Endothelial cell of umbilical vein (primary cell): ENCODE data around the gene MED15. TPM values are rescaled to one million over a fixed set of nuclear protein-coding genes. Genes with fewer than 3 reads are reported as not detected.

Source experiments
- BruUV-seq: library from RNA; stranded (reverse); fragments of 400-500 nt; replicated peaks from 2 replicates; lab custom pipeline; 2021; lab: Mats Ljungman, UMichigan
- CTCF ChIA-PET: fragments of 300-600, 350-600 bp; sonication (Branson Sonifier 250); formaldehyde crosslinking; loops from one replicate; lab custom pipeline; 2021; ENCODE audit warnings: antibody characterized with exemption, inconsistent platforms; lab: Charles Lee
- POLR2A ChIA-PET: fragments of 300-600, 350-600 bp; sonication (Branson Sonifier 250); formaldehyde crosslinking; loops from one replicate; lab custom pipeline; 2021; ENCODE audit warnings: antibody characterized with exemption, inconsistent platforms; lab: Charles Lee
- DNase-seq: peaks from one replicate; pipeline ENCODE4 v3.0.0-alpha.2; 2011; ENCODE audit warnings: low read depth, low spot score
- FAIRE-seq: peaks from 2 replicates; lab custom pipeline; 2011; peaks lifted over from hg19 to GRCh38; lab: Jason Lieb, UNC
- H2AFZ ChIP-seq: 2 replicates; pipeline ENCODE4 v1.6.0; 2012; ENCODE audit warnings: low read depth, low read length, control low read depth, inconsistent platforms
- H3K27ac ChIP-seq: 2 replicates; pipeline ENCODE4 v1.5.1; 2011; ENCODE audit warnings: low read depth, mild to moderate bottlenecking, control low read depth, low read length, moderate library complexity; ENCODE audit not compliant: insufficient read depth
- H3K27me3 ChIP-seq, 2 experiments: 2 replicates each; pipeline versions ENCODE4 v1.6.0 to v1.6.1; 2011; ENCODE audit warnings: low read length in 2 of 2, mixed read lengths in 1 of 2; ENCODE audit not compliant: control insufficient read depth in 2 of 2, insufficient read depth in 2 of 2
- H3K36me3 ChIP-seq, 2 experiments: 2 replicates in 1 of 2; 3 replicates in 1 of 2; pipeline ENCODE4 v1.5.1; 2011; ENCODE audit warnings: low read length in 2 of 2, mild to moderate bottlenecking in 1 of 2, moderate library complexity in 1 of 2; ENCODE audit not compliant: control insufficient read depth in 2 of 2, insufficient read depth in 2 of 2; ENCODE audit errors: extremely low read depth in 1 of 2
- H3K4me1 ChIP-seq: 3 replicates; pipeline ENCODE4 v1.5.1; 2011; ENCODE audit warnings: mild to moderate bottlenecking, low read length; ENCODE audit not compliant: control insufficient read depth, insufficient read depth; ENCODE audit errors: extremely low read depth
- H3K4me2 ChIP-seq: 2 replicates; pipeline ENCODE4 v1.6.1; 2011; ENCODE audit warnings: low read length, control low read depth, mixed read lengths; ENCODE audit not compliant: insufficient read depth
- H3K4me3 ChIP-seq, 3 experiments: fragments of 200-600 bp in 1 of 3; sonication (generic), shearing (Covaris generic) in 1 of 3; replicated peaks in 1 of 3; 2 replicates each; pipeline ENCODE4 v1.5.1; 2011 to 2016; ENCODE audit warnings: control low read depth in 3 of 3, low read length in 3 of 3, mild to moderate bottlenecking in 2 of 3, inconsistent platforms in 1 of 3, low read depth in 1 of 3, moderate library complexity in 1 of 3; ENCODE audit not compliant: insufficient read depth in 1 of 3
- H3K79me2 ChIP-seq: 2 replicates; pipeline ENCODE4 v1.6.0; 2012; ENCODE audit warnings: low read length, inconsistent platforms; ENCODE audit not compliant: control insufficient read depth, insufficient read depth
- H3K9ac ChIP-seq: replicated peaks from 2 replicates; pipeline ENCODE3; 2011; ENCODE audit warnings: low read length, control low read depth; ENCODE audit not compliant: insufficient read depth; ENCODE audit errors: extremely low read depth
- H3K9me1 ChIP-seq: replicated peaks from 3 replicates; pipeline ENCODE4 v1.6.0; 2011; ENCODE audit warnings: mild to moderate bottlenecking, low read length; ENCODE audit not compliant: control insufficient read depth, insufficient read depth; ENCODE audit errors: extremely low read depth
- H3K9me3 ChIP-seq: replicated peaks from 2 replicates; pipeline ENCODE4 v1.5.1; 2012; ENCODE audit warnings: low read length, inconsistent platforms; ENCODE audit not compliant: control insufficient read depth, insufficient read depth
- H4K20me1 ChIP-seq: replicated peaks from 2 replicates; pipeline ENCODE3; 2011; ENCODE audit warnings: mild to moderate bottlenecking, low read length; ENCODE audit not compliant: control insufficient read depth, insufficient read depth; ENCODE audit errors: extremely low read depth
- CTCF ChIP-seq, 2 donors: IDR thresholded peaks; 1 replicate in 1 of 2; 2 replicates in 1 of 2; pipeline ENCODE4 v1.5.1; 2011; ENCODE audit warnings: low read length in 2 of 2, mild to moderate bottlenecking in 2 of 2, moderate library complexity in 2 of 2, control low read depth in 1 of 2, inconsistent platforms in 1 of 2, low read depth in 1 of 2; ENCODE audit not compliant: insufficient read depth in 1 of 2; ENCODE audit errors: extremely low read depth in 1 of 2
- EZH2 ChIP-seq: IDR thresholded peaks from 2 replicates; pipeline ENCODE4 v1.6.1; 2012; ENCODE audit warnings: borderline replicate concordance, low read depth, mild to moderate bottlenecking, moderate library complexity, low read length, inconsistent platforms; ENCODE audit not compliant: severe bottlenecking
- FOS ChIP-seq: IDR thresholded peaks from 2 replicates; pipeline ENCODE4 v1.6.1; 2011; ENCODE audit warnings: mild to moderate bottlenecking, low read length, moderate library complexity, borderline replicate concordance; ENCODE audit not compliant: insufficient read depth
- GATA2 ChIP-seq: IDR thresholded peaks from 2 replicates; pipeline ENCODE4 v1.7.0; 2011; ENCODE audit warnings: low read depth, mild to moderate bottlenecking, moderate library complexity, mixed read lengths, low read length; ENCODE audit not compliant: insufficient read length, insufficient read depth
- JUN ChIP-seq: IDR thresholded peaks from 2 replicates; pipeline ENCODE4 v1.6.1; 2011; ENCODE audit warnings: borderline replicate concordance, low read depth; ENCODE audit not compliant: insufficient read length, insufficient read depth
- MAX ChIP-seq: IDR thresholded peaks from 2 replicates; pipeline ENCODE4 v1.6.1; 2011; ENCODE audit not compliant: insufficient read depth, insufficient read length
- MYC ChIP-seq: IDR thresholded peaks from one replicate; pipeline ENCODE4 v1.6.1; 2011; ENCODE audit warnings: mild to moderate bottlenecking, low read depth, low read length
- POLR2A ChIP-seq: IDR thresholded peaks from 2 replicates; pipeline ENCODE4 v1.6.1; 2012; ENCODE audit warnings: low read depth, mild to moderate bottlenecking, control low read depth, low read length
- POLR2AphosphoS5 ChIP-seq: IDR thresholded peaks from 2 replicates; pipeline ENCODE4 v1.6.1; 2012; ENCODE audit warnings: low read depth, mild to moderate bottlenecking, control low read depth, low read length, moderate library complexity; ENCODE audit not compliant: insufficient read depth
- dilution Hi-C: fragments of 300-500 bp; cut with MboI; formaldehyde crosslinking; loops from one replicate; pipeline ENCODE4 v1.15.0; 2019; ENCODE audit warnings: low sequenced_read_pairs; ENCODE audit not compliant: extremely low pct_ligation_motif_present
- intact Hi-C: fragments of 100-400 bp; cut with micrococcal nuclease; formaldehyde crosslinking; loops from one replicate; pipeline ENCODE4 v1.10.0; 2022
- polyA plus RNA-seq, 4 experiments: library from polyadenylated mRNA; depleted of rRNA in 3 of 4; stranded (reverse) in 3 of 4; unstranded in 1 of 4; fragments of >200 nt; gene quantifications; 2 replicates each; pipeline versions ENCODE4 v1.2.1 to v1.2.3, GENCODE V29; 2011 to 2012; ENCODE audit warnings: missing spikeins in 1 of 4
- total RNA-seq: library from RNA; stranded (reverse); gene quantifications from 2 replicates; pipeline ENCODE4 v1.2.3, GENCODE V29; 2021

Gene MED15
- total and polyA plus RNA-seq, 2 donors (not counting 3 experiments of a cell fraction or from before 2014, with no cell fraction given): 68.1 to 138 TPM

GRCh38 chr22:20508815-20509271 lies 1.4 kb downstream of the MED15 start:
- peak overlapping the region; percentile 96 for H3K4me2 ChIP-seq
- H3K9ac ChIP-seq: peak overlapping the region; percentile 97
- dilution Hi-C loops (no loop called here), intact Hi-C loops (loop anchor here (1.0 to 2.0 kb wide), 3 partner anchors 17 to 52 kb away; no protein-coding TSS in a partner anchor)
- peaks cover 63% of the 10 kb centered on the region for H3K79me2 ChIP-seq
- peak overlapping the region; percentile 13 to 88 (median 55) for H3K4me3 ChIP-seq
- peak; percentile 28 for DNase-seq
- H3K9me3 ChIP-seq: no peaks in the 10 kb centered on the region
- H2AFZ ChIP-seq: no peak overlapping the region
- ChIA-PET CTCF (interaction anchor here (1.1 to 2.3 kb wide), 7 partner anchors 11 to 91 kb away, joined by 3 to 15 read pairs (median 5); no protein-coding TSS in a partner anchor), POLR2A (interaction anchor here (1.0 to 1.6 kb wide), 4 partner anchors 9 to 29 kb away, joined by 3 to 8 read pairs (median 4); no protein-coding TSS in a partner anchor)
- peak; percentile 44 for FAIRE-seq
- H3K27me3 ChIP-seq: no peaks in the 10 kb centered on the region
- TF ChIP-seq CTCF (IDR thresholded peaks at IDR 0.05; ENCODE audit: extremely low read depth in 1 of 2, insufficient read depth in 1 of 2, low read depth in 1 of 2, low read length in 2 of 2) (no peak), GATA2 (no peak), FOS (no peak), POLR2AphosphoS5 (no peak), POLR2A (no peak), MAX (no peak), JUN (no peak), EZH2 (no peak), MYC (no peak)
- H3K27ac ChIP-seq: peak overlapping the region; percentile 84
- peaks cover 0 to 2% of the 10 kb centered on the region in 2 experiments for H3K36me3 ChIP-seq
- peaks cover 32% of the 10 kb centered on the region for H3K4me1 ChIP-seq
- H3K9me1 ChIP-seq: no peaks in the 10 kb centered on the region
- TSS peak; percentile 92 for BruUV-seq
- H4K20me1 ChIP-seq: peaks cover 9% of the 10 kb centered on the region
